Renal cortex interstitium (tissue), 11 donors: ENCODE data around the gene PYDC1. TPM values are rescaled to one million over a fixed set of nuclear protein-coding genes. Genes with fewer than 3 reads are reported as not detected.
"Not testable (repeated sequence)": the region's sequence is repeated elsewhere in the genome, so short reads cannot be mapped to it uniquely, and the experiment has no call there.

Source experiments
- DNase-seq, 11 donors: peaks; one replicate each; pipeline ENCODE4 v3.0.0-alpha.2; 2013; ENCODE audit warnings: low read depth in 9 of 11, low spot score in 4 of 11; ENCODE audit errors: extremely low read depth in 1 of 11
- polyA plus RNA-seq, 3 donors: library from polyadenylated mRNA; unstranded; fragments of 120-200 nt; gene quantifications; one replicate each; pipeline ENCODE4 v1.2.1, GENCODE V29; 2013; ENCODE audit not compliant: insufficient read length in 3 of 3

PYDC1 gene
- polyA plus RNA-seq, 3 donors = not detected

GRCh38 chr16:31186176-31186575 is 30.8 kb downstream of the PYDC1 start:
- no peak for DNase-seq

DNA sequence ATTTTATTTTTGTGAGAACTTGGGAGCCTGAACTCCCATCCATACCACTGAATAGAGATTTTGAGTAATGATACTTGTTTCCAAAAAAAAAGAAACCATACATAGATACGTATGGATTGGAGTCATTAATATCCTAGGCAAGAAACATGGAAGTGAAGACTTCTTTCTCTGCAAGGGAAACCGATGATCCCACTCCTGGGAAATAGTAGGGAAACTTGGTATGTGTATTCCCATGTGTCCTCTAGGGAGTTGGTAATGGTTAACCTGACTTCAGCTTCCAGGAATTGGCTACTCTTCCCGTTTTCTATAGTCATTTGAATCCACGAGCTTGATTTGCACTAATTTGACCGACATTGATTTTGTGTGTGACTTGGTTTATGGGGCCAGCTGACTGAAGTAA is 31.6 kb downstream of the PYDC1 start:
- no peak for DNase-seq

DNA sequence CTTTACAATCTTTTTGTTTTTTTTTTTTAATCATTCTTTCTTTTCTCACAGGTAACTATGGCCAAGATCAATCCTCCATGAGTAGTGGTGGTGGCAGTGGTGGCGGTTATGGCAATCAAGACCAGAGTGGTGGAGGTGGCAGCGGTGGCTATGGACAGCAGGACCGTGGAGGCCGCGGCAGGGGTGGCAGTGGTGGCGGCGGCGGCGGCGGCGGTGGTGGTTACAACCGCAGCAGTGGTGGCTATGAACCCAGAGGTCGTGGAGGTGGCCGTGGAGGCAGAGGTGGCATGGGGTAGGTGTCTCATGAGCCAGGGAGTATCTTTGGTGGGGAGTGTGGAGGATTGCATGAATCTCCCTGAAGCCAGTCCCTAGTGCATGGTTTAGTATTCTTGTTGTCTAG is 32.0 kb downstream of the PYDC1 start:
- no peak for DNase-seq

DNA sequence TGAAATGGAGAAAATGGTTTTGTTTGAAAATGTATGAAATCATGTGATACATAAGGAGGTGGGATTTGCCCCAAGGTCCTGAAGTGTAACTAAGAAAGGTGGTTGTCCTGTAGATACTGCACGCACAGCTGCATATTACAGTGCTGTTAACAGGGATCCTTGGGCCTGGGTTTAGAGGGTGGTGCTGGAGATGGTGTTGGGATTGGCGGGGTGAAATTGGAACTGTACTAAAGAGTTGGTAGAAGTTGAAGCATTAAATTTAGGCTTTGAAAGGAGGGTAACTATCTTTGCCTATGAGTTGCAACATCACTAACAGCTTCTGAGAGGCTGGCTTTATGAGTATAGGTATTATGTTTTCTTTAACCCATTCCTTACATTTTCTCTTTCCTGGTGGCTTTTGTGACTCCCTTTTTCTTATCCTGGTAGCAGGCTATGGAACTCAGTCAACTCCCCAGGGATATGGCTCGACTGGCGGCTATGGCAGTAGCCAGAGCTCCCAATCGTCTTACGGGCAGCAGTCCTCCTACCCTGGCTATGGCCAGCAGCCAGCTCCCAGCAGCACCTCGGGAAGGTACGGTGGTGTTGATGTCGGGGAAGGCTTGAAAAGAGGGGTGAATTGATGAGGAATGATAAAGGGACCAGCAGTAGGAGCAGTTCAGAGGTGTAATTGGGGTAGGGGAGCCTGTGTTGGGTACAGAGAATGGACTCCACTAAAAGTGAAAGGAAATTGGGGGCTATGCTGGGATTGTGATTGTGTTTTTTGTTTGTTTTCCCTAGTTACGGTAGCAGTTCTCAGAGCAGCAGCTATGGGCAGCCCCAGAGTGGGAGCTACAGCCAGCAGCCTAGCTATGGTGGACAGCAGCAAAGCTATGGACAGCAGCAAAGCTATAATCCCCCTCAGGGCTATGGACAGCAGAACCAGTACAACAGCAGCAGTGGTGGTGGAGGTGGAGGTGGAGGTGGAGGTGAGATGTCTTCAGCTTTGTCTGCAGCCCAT is 33.2 kb downstream of the PYDC1 start:
- DNase-seq = no peak

GRCh38 chr16:31182391-31182790 is 34.5 kb downstream of the PYDC1 start:
- DNase-seq = no peak

GRCh38 chr16:31181102-31181830 is 35.7 kb downstream of the PYDC1 start:
- no peak for DNase-seq

DNA sequence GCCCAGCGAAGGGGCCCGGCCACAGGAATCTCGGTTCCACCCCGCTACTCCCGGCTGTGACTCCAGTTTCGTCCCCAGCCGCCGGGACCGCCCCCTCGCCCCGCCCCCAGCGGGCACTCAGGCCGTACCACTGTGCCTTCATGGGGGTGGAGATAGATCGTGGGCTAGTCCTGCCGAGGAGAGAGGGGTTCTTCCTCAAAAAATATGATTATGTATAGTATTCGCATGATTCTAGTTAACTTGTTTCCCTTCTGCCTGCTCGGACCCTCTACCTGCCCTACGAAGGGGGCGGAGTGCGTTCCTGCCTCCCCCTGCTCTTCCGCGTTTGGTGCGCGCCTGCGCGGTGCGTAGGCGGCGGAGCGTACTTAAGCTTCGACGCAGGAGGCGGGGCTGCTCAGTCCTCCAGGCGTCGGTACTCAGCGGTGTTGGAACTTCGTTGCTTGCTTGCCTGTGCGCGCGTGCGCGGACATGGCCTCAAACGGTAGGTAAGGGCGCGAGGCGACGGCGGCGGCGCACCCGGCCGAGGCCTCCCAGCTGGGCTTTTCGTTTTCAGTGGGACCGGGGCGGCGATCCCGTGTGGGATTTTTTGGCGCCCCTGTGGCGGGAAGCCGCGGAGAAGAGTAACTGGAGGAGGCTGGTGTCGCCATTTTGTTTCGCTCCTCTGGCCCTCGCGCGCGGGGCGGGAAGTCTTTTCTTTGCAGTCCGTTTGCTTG is 37.0 kb downstream of the PYDC1 start, which contains the start of gene FUS:
TSS of gene FUS (plus strand) at position 393 of the 713 bp plus-strand sequence. CDS start at position 469, 76 bp downstream.
- peak; percentile 81 to 93 (median 89) for DNase-seq

DNA sequence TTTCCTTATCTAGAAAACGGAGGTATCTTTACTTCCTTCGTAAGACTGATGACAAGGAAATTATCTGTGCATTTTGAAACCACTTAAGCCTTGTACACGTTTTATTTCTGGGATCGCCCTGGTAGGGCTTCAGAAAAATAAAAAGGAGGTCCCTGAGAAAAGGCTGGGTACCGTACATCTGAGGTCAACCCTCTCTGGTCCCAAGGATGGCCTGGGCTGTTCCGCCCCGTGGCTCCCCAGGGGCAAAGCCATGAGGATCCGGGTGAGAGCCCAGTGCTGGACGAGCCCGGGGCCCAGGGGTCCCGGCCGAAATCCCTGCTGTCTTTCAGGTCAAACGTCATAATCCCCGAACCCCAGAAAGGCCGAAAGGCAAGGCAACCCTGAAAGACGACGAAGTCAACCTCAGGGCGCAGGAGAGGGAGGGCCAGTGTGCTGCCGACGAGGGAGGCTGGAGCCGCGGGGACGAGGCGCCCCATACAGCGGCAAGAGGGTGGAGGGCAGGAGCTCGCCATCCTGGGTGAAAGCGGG is 37.7 kb downstream of the PYDC1 start:
- no peak for DNase-seq

DNA sequence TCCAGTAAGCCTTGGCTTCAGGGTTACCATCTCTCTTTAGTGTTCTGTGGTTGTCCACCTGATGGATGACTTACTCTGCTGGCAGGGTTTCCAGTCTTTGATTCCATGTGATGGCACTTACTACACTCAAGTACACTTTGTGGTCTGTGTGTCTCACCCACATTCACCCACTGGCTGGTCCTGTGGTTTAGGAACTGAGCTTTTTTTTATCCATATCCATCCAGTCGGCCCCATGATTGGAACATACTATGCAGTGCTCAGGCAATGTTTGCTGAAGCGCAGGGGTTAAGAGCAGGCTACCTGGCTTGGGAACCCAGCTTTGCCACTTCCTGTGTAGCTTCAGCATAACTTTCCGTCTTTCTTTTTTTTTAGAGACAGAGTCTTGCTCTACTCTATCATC is 39.8 kb downstream of the PYDC1 start:
- no peak for DNase-seq

GRCh38 chr16:31170048-31170447 is 46.9 kb downstream of the PYDC1 start:
- DNase-seq = not testable (repeated sequence)

GRCh38 chr16:31168848-31169247 is 48.1 kb downstream of the PYDC1 start:
- no peak for DNase-seq

- no peak for DNase-seq
Observed at GRCh38 chr16:31167315-31167714, 49.6 kb downstream of the PYDC1 start.

Other genes with a start within 250 kb of the PYDC1 start
- 10 to 100 TPM in 1 of 3 donors, 1 to 10 TPM in 2; 7.2 to 10.7 (median 7.7) TPM for gene HSD3B7, start 231.9 kb downstream of the PYDC1 start, polyA plus RNA-seq
- gene STX1B, start 206.5 kb downstream of the PYDC1 start, polyA plus RNA-seq = 1 to 10 TPM; 1.2 to 2.7 (median 1.6) TPM
- gene STX4, start 183.6 kb downstream of the PYDC1 start, polyA plus RNA-seq = 10 to 100 TPM; 32.8 to 46.2 (median 39.5) TPM
- 1 to 10 TPM; 3.6 to 6.9 (median 5.4) TPM for gene ZNF668, start 142.9 kb downstream of the PYDC1 start, polyA plus RNA-seq
- 10 to 100 TPM; 10.5 to 14.7 (median 14.0) TPM for gene ZNF646, start 142.7 kb downstream of the PYDC1 start, polyA plus RNA-seq
- gene PRSS53, start 128.2 kb downstream of the PYDC1 start, polyA plus RNA-seq = 1 to 10 TPM in 2 of 3 donors, under 1 TPM in 1; 0.89 to 1.8 (median 1.2) TPM
- 10 to 100 TPM; 63.3 to 80.3 (median 73.5) TPM for gene VKORC1, start 122.3 kb downstream of the PYDC1 start, polyA plus RNA-seq
- gene BCKDK, start 108.7 kb downstream of the PYDC1 start, polyA plus RNA-seq = 10 to 100 TPM; 29.5 to 44.1 (median 42.6) TPM
- gene KAT8, start 99.5 kb downstream of the PYDC1 start, polyA plus RNA-seq = 10 to 100 TPM; 65.5 to 82.0 (median 69.7) TPM
- 10 to 100 TPM; 52.9 to 88.8 (median 62.3) TPM for gene PRSS8, start 81.4 kb downstream of the PYDC1 start, polyA plus RNA-seq
- 1 to 10 TPM in 2 of 3 donors, under 1 TPM in 1; 0.78 to 1.6 (median 1.6) TPM for gene PRSS36, start 67.1 kb downstream of the PYDC1 start, polyA plus RNA-seq
- gene FUS, start 37.0 kb downstream of the PYDC1 start, polyA plus RNA-seq = 100 to 1,000 TPM; 736 to 808 (median 782) TPM
- gene PYCARD, start 14.4 kb downstream of the PYDC1 start, polyA plus RNA-seq = 10 to 100 TPM in 2 of 3 donors, 1 to 10 TPM in 1; 7.2 to 11.1 (median 10.9) TPM
- under 1 TPM; 0.09 to 0.18 (median 0.09) TPM for gene TRIM72, start 3.0 kb downstream of the PYDC1 start, polyA plus RNA-seq
- 1 to 10 TPM; 1.9 to 2.1 (median 1.9) TPM for gene ITGAM, start 42.8 kb upstream of the PYDC1 start, polyA plus RNA-seq
- gene ITGAX, start 138.0 kb upstream of the PYDC1 start, polyA plus RNA-seq = 1 to 10 TPM in 1 of 3 donors, under 1 TPM in 2; 0.39 to 1.9 (median 0.65) TPM
- under 1 TPM; 0.08 to 0.22 (median 0.17) TPM for gene ITGAD, start 176.2 kb upstream of the PYDC1 start, polyA plus RNA-seq
- 1 to 10 TPM in 2 of 3 donors, under 1 TPM in 1; 0.51 to 1.6 (median 1.2) TPM for gene COX6A2, start 211.2 kb upstream of the PYDC1 start, polyA plus RNA-seq
- 1 to 10 TPM; 2.7 to 3.3 (median 2.8) TPM for gene ZNF843, start 225.7 kb upstream of the PYDC1 start, polyA plus RNA-seq
- 10 to 100 TPM; 10.2 to 14.6 (median 14.3) TPM for gene ARMC5, start 242.4 kb upstream of the PYDC1 start, polyA plus RNA-seq